ENCODE measurements around the gene MCRIP2. TPM values are rescaled to one million over a fixed set of nuclear protein-coding genes. Genes with fewer than 3 reads are reported as not detected.

MCRIP2 gene
- total RNA-seq, 6 experiments from 2014 or later: 18.8 to 30.8 (median 24.2) TPM

DNA sequence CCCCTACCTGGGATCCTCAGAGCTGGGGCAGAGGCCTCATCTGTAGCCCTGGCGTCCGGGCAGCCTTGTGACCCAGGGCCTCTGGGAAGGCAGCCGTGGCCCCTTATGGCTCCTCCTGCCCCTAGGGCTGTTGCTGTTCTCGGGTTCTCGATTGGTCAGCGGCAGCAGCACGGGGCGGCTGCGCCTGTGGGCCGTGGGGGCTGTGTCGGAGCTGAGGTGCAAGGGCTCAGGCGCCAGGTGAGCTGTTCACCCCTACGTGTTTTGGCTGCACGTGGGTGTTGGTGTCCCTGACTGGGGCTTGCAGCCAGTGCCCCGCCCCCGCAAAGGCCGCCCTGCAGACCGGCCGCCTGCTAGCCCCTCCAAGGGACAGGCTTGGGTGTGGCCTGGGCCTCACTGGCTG is 20.5 kb downstream of the MCRIP2 start:
- H3K27me3 Mint-ChIP-seq (ENCODE audit: insufficient read depth): no peaks in the 10 kb centered on the region; the same call in 1 of the 2 replicates
- no peak for DNase-seq
- H3K4me3 Mint-ChIP-seq: no peak overlapping the region
- H3K4me1 Mint-ChIP-seq (ENCODE audit: low read depth): no peaks in the 10 kb centered on the region
- H3K36me3 Mint-ChIP-seq (ENCODE audit: low read depth): no peaks in the 10 kb centered on the region
- H3K27ac Mint-ChIP-seq: no peak overlapping the region
- H3K9me3 Mint-ChIP-seq: no peaks in the 10 kb centered on the region
- TF ChIP-seq CTCF (IDR thresholded peaks at IDR 0.05): no peak

GRCh38 chr16:662597-662996 is 21.0 kb downstream of the MCRIP2 start:
- H3K4me1 Mint-ChIP-seq (ENCODE audit: low read depth): no peaks in the 10 kb centered on the region
- DNase-seq: no peak
- H3K27ac Mint-ChIP-seq: no peak overlapping the region
- no peaks in the 10 kb centered on the region; the same call in 1 of the 2 replicates for H3K27me3 Mint-ChIP-seq (ENCODE audit: insufficient read depth)
- H3K36me3 Mint-ChIP-seq (ENCODE audit: low read depth): no peaks in the 10 kb centered on the region
- H3K9me3 Mint-ChIP-seq: no peaks in the 10 kb centered on the region
- no peak for TF ChIP-seq CTCF (IDR thresholded peaks at IDR 0.05)
- H3K4me3 Mint-ChIP-seq: no peak overlapping the region

DNA sequence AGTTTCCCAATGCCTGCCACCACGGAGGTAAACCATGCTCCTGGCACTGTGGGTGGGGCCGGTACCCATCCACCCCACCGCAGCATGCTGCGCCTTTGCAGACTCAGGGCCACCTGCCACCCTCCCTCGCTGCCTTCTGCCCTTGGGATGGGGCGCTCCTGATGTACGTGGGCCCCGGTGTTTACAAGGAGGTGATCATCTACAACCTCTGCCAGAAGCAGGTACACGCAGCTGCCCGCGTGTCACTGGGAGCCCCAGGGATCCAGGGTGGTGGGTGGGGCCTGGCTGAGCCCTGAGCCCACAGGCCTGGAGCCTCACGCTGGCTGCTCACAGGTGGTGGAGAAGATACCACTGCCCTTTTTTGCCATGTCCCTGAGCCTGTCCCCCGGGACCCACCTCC is 24.9 kb downstream of the MCRIP2 start:
- no peaks in the 10 kb centered on the region for H3K36me3 Mint-ChIP-seq (ENCODE audit: low read depth)
- TF ChIP-seq CTCF (IDR thresholded peaks at IDR 0.05): no peak
- H3K4me1 Mint-ChIP-seq (ENCODE audit: low read depth): no peaks in the 10 kb centered on the region
- H3K27me3 Mint-ChIP-seq (ENCODE audit: insufficient read depth): no peaks in the 10 kb centered on the region; the same call in 1 of the 2 replicates
- H3K9me3 Mint-ChIP-seq: no peaks in the 10 kb centered on the region
- no peak overlapping the region for H3K27ac Mint-ChIP-seq
- no peak for DNase-seq
- no peak overlapping the region for H3K4me3 Mint-ChIP-seq

DNA sequence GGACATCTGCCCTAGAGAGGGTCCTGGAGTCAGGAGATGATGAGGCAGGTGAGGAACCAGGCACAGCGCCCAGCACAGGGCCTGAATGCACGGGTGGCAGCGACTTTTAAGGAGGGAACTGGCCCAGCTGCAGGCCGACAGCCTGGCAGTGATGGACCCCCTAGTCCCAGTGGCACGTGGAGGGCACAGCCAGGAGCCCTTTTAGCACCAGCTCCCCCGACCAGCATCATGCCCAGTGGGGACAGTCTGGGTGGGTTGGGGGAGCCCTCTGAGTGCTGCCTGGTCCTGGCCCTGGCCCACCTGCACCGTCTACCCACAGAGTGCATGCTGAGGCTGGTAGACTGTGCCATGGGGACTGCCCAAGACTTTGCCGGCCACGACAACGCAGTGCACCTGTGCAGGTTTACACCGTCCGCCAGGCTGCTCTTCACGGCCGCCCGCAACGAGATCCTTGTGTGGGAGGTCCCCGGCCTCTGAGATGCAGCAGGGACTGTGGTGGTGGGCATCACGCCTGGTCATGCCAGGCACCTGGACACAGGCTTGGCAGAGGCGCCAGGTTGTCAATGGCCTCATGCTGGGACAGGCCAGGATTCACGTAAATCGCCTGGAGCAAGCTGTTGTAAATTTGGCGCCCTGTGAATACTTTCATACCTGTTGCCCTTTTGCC is 25.6 kb downstream of the MCRIP2 start:
- Mint-ChIP-seq H3K36me3 (ENCODE audit: low read depth) (no peaks in the 10 kb centered on the region), H3K27me3 (ENCODE audit: insufficient read depth) (no peaks in the 10 kb centered on the region; the same call in 1 of the 2 replicates), H3K4me1 (ENCODE audit: low read depth) (no peaks in the 10 kb centered on the region), H3K27ac (peak overlapping the region; percentile 69), H3K9me3 (no peaks in the 10 kb centered on the region), H3K4me3 (peak overlapping the region; percentile 77)
- no peak for DNase-seq
- TF ChIP-seq CTCF (IDR thresholded peaks at IDR 0.05): no peak

- Mint-ChIP-seq H3K36me3 (ENCODE audit: low read depth) (no peaks in the 10 kb centered on the region), H3K4me1 (ENCODE audit: low read depth) (no peaks in the 10 kb centered on the region), H3K27ac (peak within 1 kb of the TSS; percentile 69), H3K9me3 (no peaks in the 10 kb centered on the region), H3K27me3 (ENCODE audit: insufficient read depth) (no peaks in the 10 kb centered on the region; the same call in 1 of the 2 replicates), H3K4me3 (peak within 1 kb of the TSS; percentile 84)
- peak; percentile 87 for DNase-seq
- peak; percentile 93 for TF ChIP-seq CTCF (IDR thresholded peaks at IDR 0.05)
These were observed 26.3 kb downstream of the MCRIP2 start, which contains the start of gene RHOT2 for GRCh38 chr16:667780-668518. RHOT2 (plus strand) TSS chr16:668132; CDS start chr16:668200, 68 bp downstream.

All from HFFc6 (cell line).